IgD-negative memory B cell (primary cell): ENCODE data around the gene CACNA1D. TPM values are rescaled to one million over a fixed set of nuclear protein-coding genes. Genes with fewer than 3 reads are reported as not detected.

Experiments used
- H3K27ac Mint-ChIP-seq, 3 donors: one replicate each; pipeline ENCODE4 v1.8.0; 2020 to 2022; ENCODE audit warnings: mild to moderate bottlenecking in 3 of 3, mixed read lengths in 3 of 3, moderate library complexity in 1 of 3
- H3K27me3 Mint-ChIP-seq: one replicate; pipeline ENCODE4 v1.8.0; 2021; ENCODE audit warnings: mixed read lengths
- H3K36me3 Mint-ChIP-seq: one replicate; pipeline ENCODE4 v1.8.0; 2020; ENCODE audit warnings: mild to moderate bottlenecking, mixed read lengths
- H3K4me1 Mint-ChIP-seq, 3 donors: one replicate each; pipeline ENCODE4 v1.8.0; 2020 to 2022; ENCODE audit warnings: mixed read lengths in 3 of 3, mild to moderate bottlenecking in 1 of 3
- H3K4me3 Mint-ChIP-seq, 4 donors: one replicate each; pipeline ENCODE4 v1.8.0; 2020 to 2022; ENCODE audit warnings: mild to moderate bottlenecking in 4 of 4, mixed read lengths in 4 of 4, moderate library complexity in 3 of 4
- H3K9me3 Mint-ChIP-seq, 3 donors: one replicate each; pipeline ENCODE4 v1.8.0; 2020 to 2021; ENCODE audit warnings: mixed read lengths in 3 of 3, mild to moderate bottlenecking in 1 of 3
- polyA plus RNA-seq: library from polyadenylated mRNA; unstranded; fragments of 300-500 nt; fragmentation: Illumina TruSeq; gene quantifications from one replicate; pipeline ENCODE4 v1.2.3, GENCODE V29; 2021

CACNA1D gene
- polyA plus RNA-seq, 1 donor from 2014 or later = not detected

- peak overlapping the region in 1 of 3 donors; percentile 17 for H3K27ac Mint-ChIP-seq
These were observed 319.5 kb downstream of the CACNA1D start for GRCh38 chr3:53813876-53814275.

GRCh38 chr3:53815067-53815466 is 320.7 kb downstream of the CACNA1D start:
- no peaks in the 10 kb centered on the region for H3K36me3 Mint-ChIP-seq
- no peaks in the 10 kb centered on the region for H3K4me1 Mint-ChIP-seq
- no peak overlapping the region for H3K27ac Mint-ChIP-seq
- H3K4me3 Mint-ChIP-seq = no peak overlapping the region
- H3K27me3 Mint-ChIP-seq = peaks cover 2% of the 10 kb centered on the region
- no peaks in the 10 kb centered on the region for H3K9me3 Mint-ChIP-seq

More at GRCh38 chr3:53813876-53814275, 319.5 kb downstream of the CACNA1D start:
- Mint-ChIP-seq H3K4me3 (no peak overlapping the region), H3K4me1 (no peaks in the 10 kb centered on the region), H3K27me3 (peaks cover 2% of the 10 kb centered on the region), H3K36me3 (no peaks in the 10 kb centered on the region), H3K9me3 (no peaks in the 10 kb centered on the region)

- Mint-ChIP-seq H3K4me1 (no peaks in the 10 kb centered on the region), H3K9me3 (no peaks in the 10 kb centered on the region), H3K27me3 (peaks cover 2% of the 10 kb centered on the region), H3K36me3 (no peaks in the 10 kb centered on the region), H3K4me3 (no peak overlapping the region), H3K27ac (no peak overlapping the region)
These were observed 321.2 kb downstream of the CACNA1D start for GRCh38 chr3:53815651-53816050.

- no peak overlapping the region for H3K27ac Mint-ChIP-seq
- H3K27me3 Mint-ChIP-seq = peaks cover 2% of the 10 kb centered on the region
- H3K9me3 Mint-ChIP-seq = no peaks in the 10 kb centered on the region
- no peak overlapping the region for H3K4me3 Mint-ChIP-seq
- H3K4me1 Mint-ChIP-seq = no peaks in the 10 kb centered on the region
- no peaks in the 10 kb centered on the region for H3K36me3 Mint-ChIP-seq
These were observed 322.0 kb downstream of the CACNA1D start for GRCh38 chr3:53816425-53816824.

- peaks cover 2% of the 10 kb centered on the region for H3K27me3 Mint-ChIP-seq
- H3K36me3 Mint-ChIP-seq = no peaks in the 10 kb centered on the region
- H3K9me3 Mint-ChIP-seq = no peaks in the 10 kb centered on the region
- H3K4me1 Mint-ChIP-seq = no peaks in the 10 kb centered on the region
- no peak overlapping the region for H3K27ac Mint-ChIP-seq
- H3K4me3 Mint-ChIP-seq = no peak overlapping the region
These were observed 322.8 kb downstream of the CACNA1D start for GRCh38 chr3:53817211-53817610.

GRCh38 chr3:53817809-53818208 is 323.4 kb downstream of the CACNA1D start:
- Mint-ChIP-seq H3K27me3 (peaks cover 2% of the 10 kb centered on the region), H3K4me1 (no peaks in the 10 kb centered on the region), H3K27ac (peak overlapping the region in 1 of 3 donors; percentile 43), H3K4me3 (no peak overlapping the region), H3K9me3 (no peaks in the 10 kb centered on the region), H3K36me3 (no peaks in the 10 kb centered on the region)

GRCh38 chr3:53818221-53819162 is 324.1 kb downstream of the CACNA1D start:
- Mint-ChIP-seq H3K4me3 (no peak overlapping the region), H3K27ac (peak overlapping the region in 1 of 3 donors; percentile 43), H3K27me3 (peaks cover 2% of the 10 kb centered on the region), H3K9me3 (no peaks in the 10 kb centered on the region), H3K36me3 (no peaks in the 10 kb centered on the region), H3K4me1 (no peaks in the 10 kb centered on the region)

- Mint-ChIP-seq H3K27ac (no peak overlapping the region), H3K27me3 (peaks cover 2% of the 10 kb centered on the region), H3K4me3 (no peak overlapping the region), H3K4me1 (no peaks in the 10 kb centered on the region), H3K9me3 (no peaks in the 10 kb centered on the region), H3K36me3 (no peaks in the 10 kb centered on the region)
These were observed 324.9 kb downstream of the CACNA1D start for GRCh38 chr3:53819163-53819868.

- no peaks in the 10 kb centered on the region for H3K36me3 Mint-ChIP-seq
- no peak overlapping the region for H3K4me3 Mint-ChIP-seq
- no peaks in the 10 kb centered on the region for H3K4me1 Mint-ChIP-seq
- no peaks in the 10 kb centered on the region for H3K9me3 Mint-ChIP-seq
- H3K27me3 Mint-ChIP-seq = peaks cover 2% of the 10 kb centered on the region
- no peak overlapping the region for H3K27ac Mint-ChIP-seq
These were observed 325.7 kb downstream of the CACNA1D start for GRCh38 chr3:53820084-53820483.

- Mint-ChIP-seq H3K27me3 (peaks cover 2% of the 10 kb centered on the region), H3K4me3 (no peak overlapping the region), H3K4me1 (no peaks in the 10 kb centered on the region), H3K27ac (no peak overlapping the region), H3K36me3 (no peaks in the 10 kb centered on the region), H3K9me3 (no peaks in the 10 kb centered on the region)
These were observed 326.6 kb downstream of the CACNA1D start for GRCh38 chr3:53820756-53821580.

- Mint-ChIP-seq H3K27ac (no peak overlapping the region), H3K36me3 (no peaks in the 10 kb centered on the region), H3K9me3 (no peaks in the 10 kb centered on the region), H3K27me3 (peaks cover 2% of the 10 kb centered on the region), H3K4me1 (no peaks in the 10 kb centered on the region), H3K4me3 (no peak overlapping the region)
These were observed 327.3 kb downstream of the CACNA1D start for GRCh38 chr3:53821631-53822121.

GRCh38 chr3:53822331-53822741 is 327.9 kb downstream of the CACNA1D start:
- H3K27ac Mint-ChIP-seq = no peak overlapping the region
- H3K4me1 Mint-ChIP-seq = no peaks in the 10 kb centered on the region
- no peaks in the 10 kb centered on the region for H3K36me3 Mint-ChIP-seq
- H3K4me3 Mint-ChIP-seq = no peak overlapping the region
- peaks cover 2% of the 10 kb centered on the region for H3K27me3 Mint-ChIP-seq
- H3K9me3 Mint-ChIP-seq = no peaks in the 10 kb centered on the region

- H3K9me3 Mint-ChIP-seq = no peaks in the 10 kb centered on the region
- H3K36me3 Mint-ChIP-seq = no peaks in the 10 kb centered on the region
- no peak overlapping the region for H3K4me3 Mint-ChIP-seq
- H3K27ac Mint-ChIP-seq = no peak overlapping the region
- H3K4me1 Mint-ChIP-seq = no peaks in the 10 kb centered on the region
- no peaks in the 10 kb centered on the region for H3K27me3 Mint-ChIP-seq
These were observed 328.9 kb downstream of the CACNA1D start for GRCh38 chr3:53823026-53823955.
